Neural cell (in vitro differentiated cells): Measurements from ENCODE around the gene USP15. TPM values are rescaled to one million over a fixed set of nuclear protein-coding genes. Genes with fewer than 3 reads are reported as not detected.

ENCODE experiments used
- H2AFZ ChIP-seq: fragments of 200-600, 300-800 bp; sonication (generic), shearing (Covaris generic); 2 replicates; pipeline ENCODE4 v1.6.0; 2014; ENCODE audit warnings: low read depth, mild to moderate bottlenecking, antibody characterized with exemption, low read length, moderate library complexity
- H3F3A ChIP-seq: fragments of 200-600 bp; shearing (Covaris generic); 2 replicates; pipeline ENCODE4 v1.6.1; 2016; ENCODE audit warnings: mild to moderate bottlenecking, moderate library complexity, mixed read lengths, antibody characterized with exemption, low read length; ENCODE audit not compliant: insufficient read depth, poor library complexity, severe bottlenecking
- H3K27ac ChIP-seq: fragments of 200-600, 300-800 bp; sonication (generic), shearing (Covaris generic); 2 replicates; pipeline ENCODE4 v1.5.1; 2014; ENCODE audit warnings: mild to moderate bottlenecking, low read length, moderate library complexity
- H3K27me3 ChIP-seq: fragments of 300-800, 200-600 bp; sonication (generic), shearing (Covaris generic); 2 replicates; pipeline ENCODE4 v1.6.0; 2014; ENCODE audit warnings: mild to moderate bottlenecking, low read depth, low read length, moderate library complexity; ENCODE audit not compliant: insufficient read depth
- H3K36me3 ChIP-seq: fragments of 300-800, 200-600 bp; sonication (generic), shearing (Covaris generic); 2 replicates; pipeline ENCODE4 v1.5.1; 2014; ENCODE audit warnings: mild to moderate bottlenecking, antibody characterized with exemption, low read length, moderate library complexity; ENCODE audit not compliant: insufficient read depth
- H3K4me2 ChIP-seq: fragments of 300-800, 200-600 bp; sonication (generic), shearing (Covaris generic); 2 replicates; pipeline ENCODE4 v1.6.0; 2014; ENCODE audit warnings: mild to moderate bottlenecking, low read length
- H3K4me3 ChIP-seq: fragments of 300-800, 200-600 bp; sonication (generic), shearing (Covaris generic); 2 replicates; pipeline ENCODE4 v1.5.1; 2014; ENCODE audit warnings: mild to moderate bottlenecking, low read length, moderate library complexity
- H3K79me2 ChIP-seq: fragments of 200-600 bp; shearing (Covaris generic); replicated peaks from 2 replicates; pipeline ENCODE4 v1.6.0; 2014; ENCODE audit warnings: mild to moderate bottlenecking, low read length, moderate library complexity; ENCODE audit not compliant: insufficient read depth
- H3K9ac ChIP-seq: fragments of 300-800, 200-600 bp; sonication (generic), shearing (Covaris generic); 2 replicates; pipeline ENCODE4 v1.6.1; 2016; ENCODE audit warnings: mild to moderate bottlenecking, low read length, mixed read lengths
- H3K9me2 ChIP-seq: fragments of 200-600 bp; shearing (Covaris generic); 2 replicates; pipeline ENCODE4 v1.6.1; 2016; ENCODE audit warnings: mild to moderate bottlenecking, low read length, mixed read lengths; ENCODE audit not compliant: insufficient read depth
- H3K9me3 ChIP-seq: fragments of 200-600, 300-800 bp; sonication (generic), shearing (Covaris generic); 2 replicates; pipeline ENCODE4 v1.6.1; 2016; ENCODE audit warnings: mild to moderate bottlenecking, mixed run types, low read length, moderate library complexity, mixed read lengths
- H4K20me1 ChIP-seq: fragments of 200-600 bp; shearing (Covaris generic); 2 replicates; pipeline ENCODE4 v1.6.1; 2016; ENCODE audit warnings: mild to moderate bottlenecking, mixed run types; ENCODE audit not compliant: insufficient read depth
- EP300 ChIP-seq: fragments of 450-650 bp; conservative IDR thresholded peaks from 2 replicates; pipeline ENCODE4 v1.6.1; 2014; ENCODE audit warnings: antibody characterized with exemption, mild to moderate bottlenecking, moderate library complexity; ENCODE audit not compliant: poor library complexity, severe bottlenecking
- EZH2 ChIP-seq: fragments of 200-600, 300-800 bp; shearing (Covaris generic), sonication (generic); IDR thresholded peaks from 2 replicates; pipeline ENCODE4 v1.6.1; 2014; ENCODE audit warnings: antibody characterized with exemption, low read length, borderline replicate concordance, mild to moderate bottlenecking; ENCODE audit not compliant: insufficient read depth, poor library complexity, severe bottlenecking
- MXI1 ChIP-seq: fragments of 450-650 bp; conservative IDR thresholded peaks from 2 replicates; pipeline ENCODE4 v1.6.1; 2014; ENCODE audit warnings: antibody characterized with exemption, mild to moderate bottlenecking; ENCODE audit not compliant: poor library complexity, severe bottlenecking
- POLR2AphosphoS5 ChIP-seq: IDR thresholded peaks from 2 replicates; pipeline ENCODE4 v1.6.1; 2012
- RAD21 ChIP-seq: fragments of 450-650 bp; conservative IDR thresholded peaks from 2 replicates; pipeline ENCODE4 v1.6.1; 2014; ENCODE audit warnings: antibody characterized with exemption, mild to moderate bottlenecking, moderate library complexity
- SMC3 ChIP-seq: fragments of 450-650 bp; conservative IDR thresholded peaks from 2 replicates; pipeline ENCODE4 v1.6.1; 2014; ENCODE audit warnings: antibody characterized with exemption, mild to moderate bottlenecking, moderate library complexity; ENCODE audit not compliant: poor library complexity
- TAF1 ChIP-seq: IDR thresholded peaks from 2 replicates; pipeline ENCODE4 v1.6.1; 2012; ENCODE audit warnings: low read depth
- polyA plus RNA-seq: library from polyadenylated mRNA; depleted of rRNA; stranded (reverse); fragments of >200 nt; gene quantifications from 2 replicates; pipeline ENCODE4 v1.2.3, GENCODE V29; 2014
- TF ChIP-seq, protein P1 (sequence below): fragments of 450-650 bp; IDR thresholded peaks from 2 replicates; pipeline ENCODE4 v1.5.1; 2014; ENCODE audit warnings: antibody characterized with exemption, mild to moderate bottlenecking, moderate library complexity; ENCODE audit not compliant: poor library complexity, severe bottlenecking
- TF ChIP-seq, protein P2 (sequence below): IDR thresholded peaks from 2 replicates; pipeline ENCODE4 v1.6.1; 2012; ENCODE audit warnings: borderline replicate concordance

USP15 gene
- polyA plus RNA-seq, 1 donor from 2014 or later: 113 TPM

DNA sequence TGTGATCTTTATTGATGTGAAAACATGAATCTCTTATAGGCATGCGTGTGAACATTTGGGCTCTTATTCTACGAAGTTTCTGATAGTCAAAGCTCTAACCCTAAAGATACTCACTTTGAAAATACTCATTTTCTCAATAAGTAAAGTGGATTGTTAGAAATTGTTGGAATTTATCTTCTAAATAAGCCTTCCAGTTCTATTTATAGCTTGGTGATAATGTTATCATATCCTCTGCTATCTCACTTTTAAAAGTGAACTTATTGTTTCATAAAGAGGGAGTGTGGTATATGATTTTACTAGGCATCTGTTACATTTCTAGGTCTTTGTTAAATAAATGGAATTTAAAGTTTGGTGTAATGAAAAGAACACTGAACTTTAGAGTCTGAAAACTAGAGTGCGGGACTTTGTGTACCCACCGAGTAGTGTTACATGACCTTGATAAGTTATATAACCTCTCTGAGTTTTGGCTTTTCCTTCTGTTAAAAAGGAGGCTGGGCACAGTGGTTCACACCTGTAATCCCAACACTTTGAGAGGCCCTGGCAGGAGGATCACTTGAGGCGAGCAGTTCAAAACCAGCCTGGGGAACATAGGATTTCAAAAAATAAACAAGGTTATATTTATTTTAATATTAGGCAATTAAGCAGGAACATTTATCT, 13.6 kb downstream of the USP15 start:
- Histone ChIP-seq H3K9me3 (no peaks in the 10 kb centered on the region), H4K20me1 (no peaks in the 10 kb centered on the region), H3K4me3 (no peak overlapping the region), H3K36me3 (no peaks in the 10 kb centered on the region), H2AFZ (no peak overlapping the region), H3K27me3 (no peaks in the 10 kb centered on the region), H3K9ac (no peak overlapping the region), H3F3A (no peaks in the 10 kb centered on the region), H3K79me2 (peaks cover 90% of the 10 kb centered on the region), H3K9me2 (no peaks in the 10 kb centered on the region), H3K27ac (no peak overlapping the region), H3K4me2 (no peak overlapping the region)
- TF ChIP-seq RAD21 (no peak), MXI1 (no peak), TAF1 (no peak), SMC3 (no peak), EZH2 (no peak), POLR2AphosphoS5 (no peak)
- TF ChIP-seq, protein P1, sequence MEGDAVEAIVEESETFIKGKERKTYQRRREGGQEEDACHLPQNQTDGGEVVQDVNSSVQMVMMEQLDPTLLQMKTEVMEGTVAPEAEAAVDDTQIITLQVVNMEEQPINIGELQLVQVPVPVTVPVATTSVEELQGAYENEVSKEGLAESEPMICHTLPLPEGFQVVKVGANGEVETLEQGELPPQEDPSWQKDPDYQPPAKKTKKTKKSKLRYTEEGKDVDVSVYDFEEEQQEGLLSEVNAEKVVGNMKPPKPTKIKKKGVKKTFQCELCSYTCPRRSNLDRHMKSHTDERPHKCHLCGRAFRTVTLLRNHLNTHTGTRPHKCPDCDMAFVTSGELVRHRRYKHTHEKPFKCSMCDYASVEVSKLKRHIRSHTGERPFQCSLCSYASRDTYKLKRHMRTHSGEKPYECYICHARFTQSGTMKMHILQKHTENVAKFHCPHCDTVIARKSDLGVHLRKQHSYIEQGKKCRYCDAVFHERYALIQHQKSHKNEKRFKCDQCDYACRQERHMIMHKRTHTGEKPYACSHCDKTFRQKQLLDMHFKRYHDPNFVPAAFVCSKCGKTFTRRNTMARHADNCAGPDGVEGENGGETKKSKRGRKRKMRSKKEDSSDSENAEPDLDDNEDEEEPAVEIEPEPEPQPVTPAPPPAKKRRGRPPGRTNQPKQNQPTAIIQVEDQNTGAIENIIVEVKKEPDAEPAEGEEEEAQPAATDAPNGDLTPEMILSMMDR: no peak
- TF ChIP-seq, protein P2, sequence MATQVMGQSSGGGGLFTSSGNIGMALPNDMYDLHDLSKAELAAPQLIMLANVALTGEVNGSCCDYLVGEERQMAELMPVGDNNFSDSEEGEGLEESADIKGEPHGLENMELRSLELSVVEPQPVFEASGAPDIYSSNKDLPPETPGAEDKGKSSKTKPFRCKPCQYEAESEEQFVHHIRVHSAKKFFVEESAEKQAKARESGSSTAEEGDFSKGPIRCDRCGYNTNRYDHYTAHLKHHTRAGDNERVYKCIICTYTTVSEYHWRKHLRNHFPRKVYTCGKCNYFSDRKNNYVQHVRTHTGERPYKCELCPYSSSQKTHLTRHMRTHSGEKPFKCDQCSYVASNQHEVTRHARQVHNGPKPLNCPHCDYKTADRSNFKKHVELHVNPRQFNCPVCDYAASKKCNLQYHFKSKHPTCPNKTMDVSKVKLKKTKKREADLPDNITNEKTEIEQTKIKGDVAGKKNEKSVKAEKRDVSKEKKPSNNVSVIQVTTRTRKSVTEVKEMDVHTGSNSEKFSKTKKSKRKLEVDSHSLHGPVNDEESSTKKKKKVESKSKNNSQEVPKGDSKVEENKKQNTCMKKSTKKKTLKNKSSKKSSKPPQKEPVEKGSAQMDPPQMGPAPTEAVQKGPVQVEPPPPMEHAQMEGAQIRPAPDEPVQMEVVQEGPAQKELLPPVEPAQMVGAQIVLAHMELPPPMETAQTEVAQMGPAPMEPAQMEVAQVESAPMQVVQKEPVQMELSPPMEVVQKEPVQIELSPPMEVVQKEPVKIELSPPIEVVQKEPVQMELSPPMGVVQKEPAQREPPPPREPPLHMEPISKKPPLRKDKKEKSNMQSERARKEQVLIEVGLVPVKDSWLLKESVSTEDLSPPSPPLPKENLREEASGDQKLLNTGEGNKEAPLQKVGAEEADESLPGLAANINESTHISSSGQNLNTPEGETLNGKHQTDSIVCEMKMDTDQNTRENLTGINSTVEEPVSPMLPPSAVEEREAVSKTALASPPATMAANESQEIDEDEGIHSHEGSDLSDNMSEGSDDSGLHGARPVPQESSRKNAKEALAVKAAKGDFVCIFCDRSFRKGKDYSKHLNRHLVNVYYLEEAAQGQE: no peak

DNA sequence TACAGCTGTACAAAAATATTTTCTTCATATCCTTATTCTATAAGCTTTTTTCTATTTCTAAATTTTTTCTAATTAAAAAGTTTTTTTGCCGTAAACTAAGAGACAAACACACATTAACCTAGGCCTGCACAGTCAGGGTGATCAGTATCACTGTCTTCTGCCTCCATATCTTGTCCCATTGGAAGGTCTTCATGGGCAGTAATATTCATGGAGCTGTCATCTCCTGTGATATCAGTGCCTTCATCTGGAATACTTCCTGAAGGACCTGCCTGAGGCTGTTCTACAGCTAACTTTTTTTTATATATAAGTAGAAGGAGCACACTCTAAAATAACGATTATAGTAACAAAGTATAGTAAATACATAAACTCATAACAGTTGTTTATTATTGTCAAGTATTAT, 17.8 kb downstream of the USP15 start:
- H3K36me3 ChIP-seq: no peaks in the 10 kb centered on the region
- no peaks in the 10 kb centered on the region for H3F3A ChIP-seq
- H3K9ac ChIP-seq: no peak overlapping the region
- no peaks in the 10 kb centered on the region for H4K20me1 ChIP-seq
- no peaks in the 10 kb centered on the region for H3K9me3 ChIP-seq
- H3K79me2 ChIP-seq: peaks cover 78% of the 10 kb centered on the region
- no peak overlapping the region for H3K4me3 ChIP-seq
- H3K27me3 ChIP-seq: no peaks in the 10 kb centered on the region
- H2AFZ ChIP-seq: no peak overlapping the region
- no peak for TF ChIP-seq TAF1
- TF ChIP-seq EZH2: no peak
- TF ChIP-seq POLR2AphosphoS5: no peak
- no peak for TF ChIP-seq SMC3
- TF ChIP-seq, protein P1: no peak
- TF ChIP-seq, protein P2: no peak
- TF ChIP-seq EP300: no peak
- no peak for TF ChIP-seq MXI1
- TF ChIP-seq RAD21: no peak
- H3K9me2 ChIP-seq: no peaks in the 10 kb centered on the region
- no peak overlapping the region for H3K27ac ChIP-seq
- no peak overlapping the region for H3K4me2 ChIP-seq
